Endothelial cell (in vitro differentiated cells): Measurements from ENCODE around the gene LIPJ. TPM values are rescaled to one million over a fixed set of nuclear protein-coding genes. Genes with fewer than 3 reads are reported as not detected.

Experiments used
- DNase-seq: peaks from one replicate; pipeline ENCODE4 v3.0.0; 2021; ENCODE audit warnings: low spot score
- H3K27ac Mint-ChIP-seq: one replicate; pipeline ENCODE4 v1.8.0; 2021; ENCODE audit warnings: mixed read lengths, inconsistent platforms; ENCODE audit not compliant: unreplicated experiment
- H3K27me3 Mint-ChIP-seq: one replicate; pipeline ENCODE4 v1.8.0; 2021; ENCODE audit warnings: mild to moderate bottlenecking, moderate library complexity, mixed read lengths, inconsistent platforms; ENCODE audit not compliant: unreplicated experiment
- H3K36me3 Mint-ChIP-seq: one replicate; pipeline ENCODE4 v1.8.0; 2021; ENCODE audit warnings: mild to moderate bottlenecking, low read depth, mixed read lengths, inconsistent platforms; ENCODE audit not compliant: unreplicated experiment
- H3K4me1 Mint-ChIP-seq: one replicate; pipeline ENCODE4 v1.8.0; 2021; ENCODE audit warnings: mild to moderate bottlenecking, mixed read lengths, inconsistent platforms; ENCODE audit not compliant: unreplicated experiment
- H3K4me3 Mint-ChIP-seq: one replicate; pipeline ENCODE4 v1.8.0; 2021; ENCODE audit warnings: mild to moderate bottlenecking, mixed read lengths, inconsistent platforms; ENCODE audit not compliant: unreplicated experiment
- H3K9me3 Mint-ChIP-seq: one replicate; pipeline ENCODE4 v1.8.0; 2021; ENCODE audit warnings: mixed read lengths, inconsistent platforms; ENCODE audit not compliant: unreplicated experiment
- total RNA-seq: library from RNA; stranded (reverse); fragmentation: NEBNext Ultra II Directional; extraction: Animal tissue kit (Norgen Biotek cat#: 25700); gene quantifications from one replicate; pipeline ENCODE4 v1.2.1, GENCODE V29; 2021; ENCODE audit not compliant: unreplicated experiment
- TF ChIP-seq, protein P1 (sequence below): fragments of 200-600 bp; sonication (generic); IDR thresholded peaks from one replicate; pipeline ENCODE4 v1.5.0; 2021; ENCODE audit warnings: antibody characterized with exemption; ENCODE audit not compliant: unreplicated experiment

The LIPJ gene
- total RNA-seq, 1 donor from 2014 or later: not detected

DNA sequence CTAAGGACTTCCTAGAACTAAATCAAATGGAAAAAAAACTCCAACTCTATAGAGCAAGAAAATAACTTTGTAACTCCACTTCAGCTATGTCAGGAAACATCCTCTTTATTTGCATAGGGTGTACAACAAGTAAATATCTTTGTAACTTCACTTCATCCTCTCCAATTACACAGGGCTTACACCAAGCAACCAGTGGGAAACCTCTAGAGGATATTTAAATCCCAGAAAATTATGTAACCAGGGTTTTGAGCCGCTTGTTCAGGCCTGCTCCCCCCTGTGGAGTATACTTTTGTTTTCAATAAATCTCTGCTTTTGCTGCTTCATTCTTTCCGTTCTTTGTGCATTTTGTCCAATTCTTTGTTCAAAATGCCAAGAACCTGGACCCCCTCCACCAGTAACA lies 22.2 kb downstream of the LIPJ start:
- TF ChIP-seq, protein P1, sequence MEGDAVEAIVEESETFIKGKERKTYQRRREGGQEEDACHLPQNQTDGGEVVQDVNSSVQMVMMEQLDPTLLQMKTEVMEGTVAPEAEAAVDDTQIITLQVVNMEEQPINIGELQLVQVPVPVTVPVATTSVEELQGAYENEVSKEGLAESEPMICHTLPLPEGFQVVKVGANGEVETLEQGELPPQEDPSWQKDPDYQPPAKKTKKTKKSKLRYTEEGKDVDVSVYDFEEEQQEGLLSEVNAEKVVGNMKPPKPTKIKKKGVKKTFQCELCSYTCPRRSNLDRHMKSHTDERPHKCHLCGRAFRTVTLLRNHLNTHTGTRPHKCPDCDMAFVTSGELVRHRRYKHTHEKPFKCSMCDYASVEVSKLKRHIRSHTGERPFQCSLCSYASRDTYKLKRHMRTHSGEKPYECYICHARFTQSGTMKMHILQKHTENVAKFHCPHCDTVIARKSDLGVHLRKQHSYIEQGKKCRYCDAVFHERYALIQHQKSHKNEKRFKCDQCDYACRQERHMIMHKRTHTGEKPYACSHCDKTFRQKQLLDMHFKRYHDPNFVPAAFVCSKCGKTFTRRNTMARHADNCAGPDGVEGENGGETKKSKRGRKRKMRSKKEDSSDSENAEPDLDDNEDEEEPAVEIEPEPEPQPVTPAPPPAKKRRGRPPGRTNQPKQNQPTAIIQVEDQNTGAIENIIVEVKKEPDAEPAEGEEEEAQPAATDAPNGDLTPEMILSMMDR: no peak
- no peak overlapping the region for H3K27ac Mint-ChIP-seq
- no peaks in the 10 kb centered on the region for H3K4me1 Mint-ChIP-seq
- DNase-seq: no peak
- no peaks in the 10 kb centered on the region for H3K9me3 Mint-ChIP-seq
- H3K4me3 Mint-ChIP-seq: no peak overlapping the region
- H3K27me3 Mint-ChIP-seq: no peaks in the 10 kb centered on the region
- H3K36me3 Mint-ChIP-seq: no peaks in the 10 kb centered on the region

GRCh38 chr10:88616250-88616977 lies 29.9 kb downstream of the LIPJ start:
- no peaks in the 10 kb centered on the region for H3K4me1 Mint-ChIP-seq
- no peak for DNase-seq
- H3K27ac Mint-ChIP-seq: no peak overlapping the region
- TF ChIP-seq, protein P1: no peak
- no peaks in the 10 kb centered on the region for H3K36me3 Mint-ChIP-seq
- no peaks in the 10 kb centered on the region for H3K9me3 Mint-ChIP-seq
- no peaks in the 10 kb centered on the region for H3K27me3 Mint-ChIP-seq
- H3K4me3 Mint-ChIP-seq: no peak overlapping the region

- Mint-ChIP-seq H3K4me1 (no peaks in the 10 kb centered on the region), H3K27me3 (no peaks in the 10 kb centered on the region), H3K9me3 (no peaks in the 10 kb centered on the region), H3K27ac (no peak overlapping the region), H3K36me3 (no peaks in the 10 kb centered on the region), H3K4me3 (no peak overlapping the region)
- DNase-seq: no peak
- TF ChIP-seq, protein P1: no peak
Measured at GRCh38 chr10:88617772-88618300, 31.3 kb downstream of the LIPJ start.

DNA sequence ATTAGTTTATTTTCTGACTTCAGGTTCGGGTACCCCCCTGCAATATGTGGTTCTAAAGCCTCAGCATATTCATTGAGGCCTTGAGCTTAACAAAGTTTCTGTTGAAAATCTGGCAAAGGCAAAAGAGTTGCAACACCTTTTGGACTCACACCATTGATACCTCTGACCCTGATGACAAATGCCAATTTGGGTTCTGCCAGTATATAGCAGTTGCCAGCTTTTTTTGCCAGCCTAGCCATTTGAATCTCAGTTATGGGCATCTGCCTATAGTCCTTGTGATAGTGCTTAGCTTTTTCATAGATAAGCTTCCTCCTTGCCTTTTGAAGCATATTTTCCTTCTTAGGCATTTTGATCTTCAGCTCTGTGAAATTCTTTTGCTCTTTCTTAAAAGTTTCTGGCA lies 31.9 kb downstream of the LIPJ start:
- Mint-ChIP-seq H3K4me3 (no peak overlapping the region), H3K9me3 (no peaks in the 10 kb centered on the region), H3K4me1 (no peaks in the 10 kb centered on the region), H3K36me3 (no peaks in the 10 kb centered on the region), H3K27ac (no peak overlapping the region), H3K27me3 (no peaks in the 10 kb centered on the region)
- DNase-seq: no peak
- TF ChIP-seq, protein P1: no peak

DNA sequence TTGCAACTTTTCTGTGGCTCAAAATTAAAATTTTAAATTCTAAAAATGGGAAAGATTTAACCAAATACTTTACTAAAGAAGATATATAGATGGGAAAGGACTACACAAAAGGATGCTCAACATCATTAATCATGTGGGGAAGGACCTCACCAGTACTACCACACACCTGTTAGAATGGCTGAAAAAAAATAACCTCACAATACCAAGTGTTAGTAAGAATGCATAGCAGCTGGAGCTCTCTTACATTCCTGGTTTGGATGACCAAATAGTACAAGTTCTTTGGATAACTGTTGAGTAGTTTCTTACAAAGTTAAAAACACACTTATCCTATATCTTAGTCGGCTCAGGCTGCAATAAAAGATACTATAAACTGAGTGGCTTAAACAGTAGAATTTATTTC lies 33.9 kb downstream of the LIPJ start:
- TF ChIP-seq, protein P1: no peak
- no peak for DNase-seq
- Mint-ChIP-seq H3K36me3 (no peaks in the 10 kb centered on the region), H3K27ac (no peak overlapping the region), H3K4me3 (no peak overlapping the region), H3K4me1 (no peaks in the 10 kb centered on the region), H3K9me3 (no peaks in the 10 kb centered on the region), H3K27me3 (no peaks in the 10 kb centered on the region)
